ENCODE data around the gene CCL24.
A peak's percentile ranks its signal among the peaks of the same experiment; 100 is the strongest.
"Not testable (repeated sequence)": the region's sequence is repeated elsewhere in the genome, so short reads cannot be mapped to it uniquely, and the experiment has no call there.

Gene CCL24

GRCh38 chr7:75818472-75818871 lies 4.9 kb upstream of the CCL24 start:
- DNase-seq = no peak

DNA sequence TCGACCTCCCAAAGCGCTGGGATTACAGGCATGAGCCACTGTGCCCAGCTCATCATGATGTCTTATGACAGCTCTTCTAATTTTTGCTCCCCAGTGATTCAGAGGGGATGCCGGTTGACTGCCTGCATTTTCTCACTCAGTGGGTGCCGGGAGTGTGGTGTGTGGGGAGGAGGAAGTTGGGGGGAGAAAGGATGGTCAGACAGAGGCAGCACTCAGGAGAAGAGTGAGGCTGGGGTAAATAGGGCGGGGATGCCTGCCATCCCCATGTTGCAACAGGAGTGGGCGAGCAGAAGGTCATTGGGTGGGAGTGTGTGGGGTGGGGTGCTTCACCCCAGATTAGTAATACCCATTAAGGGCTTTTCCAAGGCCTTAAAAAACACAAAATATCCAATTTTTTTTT lies 3.5 kb upstream of the CCL24 start:
- DNase-seq = no peak

DNA sequence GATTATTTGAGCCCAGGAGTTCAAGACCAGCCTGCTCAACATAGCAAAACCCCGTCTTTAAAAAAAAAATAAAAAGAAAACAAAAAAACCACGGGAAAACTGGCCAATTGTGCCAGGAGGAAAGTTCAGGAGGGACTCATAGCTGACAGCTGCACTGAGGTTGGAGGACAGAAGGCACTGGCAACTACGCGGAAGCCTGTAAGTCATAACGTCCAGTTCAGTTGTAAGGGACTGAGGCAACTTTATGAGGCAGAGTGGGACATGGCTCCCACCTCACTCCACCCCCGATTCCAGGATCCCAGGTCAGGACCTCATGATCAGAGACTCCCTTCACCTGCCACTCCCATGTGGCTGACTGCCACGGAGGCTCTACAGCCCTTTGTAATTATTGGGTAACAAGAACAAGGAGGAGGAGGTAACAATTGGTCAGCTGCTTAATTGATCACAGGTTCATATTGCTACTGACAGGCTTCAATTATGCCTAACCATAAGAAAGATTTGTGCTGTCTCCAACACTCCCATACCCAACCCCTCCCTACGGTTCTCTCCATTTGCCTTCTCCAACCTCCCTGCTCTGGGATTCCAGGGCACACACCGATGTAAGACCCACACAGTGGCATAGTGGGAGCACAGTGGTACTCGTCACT lies 1.9 kb upstream of the CCL24 start:
- no peak for DNase-seq

- no peak for DNase-seq
These were observed 871 bp upstream of the CCL24 start for GRCh38 chr7:75814407-75814947.

GRCh38 chr7:75813084-75813483 lies 522 bp downstream of the CCL24 start:
- DNase-seq = no peak

GRCh38 chr7:75811894-75812678 lies 1.5 kb downstream of the CCL24 start:
- no peak for DNase-seq

DNA sequence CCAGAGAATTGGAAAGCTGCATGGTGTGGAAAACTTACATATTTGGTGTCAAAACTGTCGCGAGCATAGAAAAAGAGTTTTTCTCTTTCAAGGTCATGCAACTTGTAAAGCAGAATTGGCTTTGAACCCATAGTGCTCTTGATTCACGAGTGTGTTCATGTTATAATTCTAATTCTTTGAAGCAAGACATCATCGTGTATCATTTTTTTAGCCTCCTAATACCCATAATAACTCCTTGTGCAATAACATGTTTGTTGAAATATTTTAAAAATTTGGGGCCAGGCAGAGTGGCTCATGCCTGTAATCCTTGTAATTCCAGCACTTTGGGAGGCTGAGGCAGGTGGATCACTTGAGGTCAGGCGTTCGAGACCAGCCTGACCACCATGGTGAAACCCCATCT lies 4.2 kb downstream of the CCL24 start:
- DNase-seq = no peak

- DNase-seq = peak; percentile 47
These were observed 5.5 kb downstream of the CCL24 start for GRCh38 chr7:75808106-75808505.

DNA sequence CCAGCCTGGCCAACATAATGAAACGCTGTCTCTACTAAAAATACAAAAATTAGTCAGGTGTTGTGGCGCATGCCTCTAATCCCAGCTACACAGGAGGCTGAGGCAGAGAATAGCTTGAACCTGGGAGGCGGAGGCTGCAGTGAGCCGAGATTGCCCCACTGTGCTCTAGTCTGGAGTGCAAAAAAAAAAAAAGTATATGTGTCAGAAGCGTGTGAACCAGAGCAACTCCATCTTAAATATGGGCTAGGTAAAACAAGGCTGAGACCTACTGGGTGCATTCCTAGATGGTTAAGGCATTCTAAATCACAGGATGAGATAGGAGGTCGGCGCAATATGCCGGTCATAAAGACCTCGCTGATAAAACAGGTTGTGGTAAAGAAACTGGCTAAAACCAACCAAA lies 6.2 kb downstream of the CCL24 start:
- no peak for DNase-seq

DNA sequence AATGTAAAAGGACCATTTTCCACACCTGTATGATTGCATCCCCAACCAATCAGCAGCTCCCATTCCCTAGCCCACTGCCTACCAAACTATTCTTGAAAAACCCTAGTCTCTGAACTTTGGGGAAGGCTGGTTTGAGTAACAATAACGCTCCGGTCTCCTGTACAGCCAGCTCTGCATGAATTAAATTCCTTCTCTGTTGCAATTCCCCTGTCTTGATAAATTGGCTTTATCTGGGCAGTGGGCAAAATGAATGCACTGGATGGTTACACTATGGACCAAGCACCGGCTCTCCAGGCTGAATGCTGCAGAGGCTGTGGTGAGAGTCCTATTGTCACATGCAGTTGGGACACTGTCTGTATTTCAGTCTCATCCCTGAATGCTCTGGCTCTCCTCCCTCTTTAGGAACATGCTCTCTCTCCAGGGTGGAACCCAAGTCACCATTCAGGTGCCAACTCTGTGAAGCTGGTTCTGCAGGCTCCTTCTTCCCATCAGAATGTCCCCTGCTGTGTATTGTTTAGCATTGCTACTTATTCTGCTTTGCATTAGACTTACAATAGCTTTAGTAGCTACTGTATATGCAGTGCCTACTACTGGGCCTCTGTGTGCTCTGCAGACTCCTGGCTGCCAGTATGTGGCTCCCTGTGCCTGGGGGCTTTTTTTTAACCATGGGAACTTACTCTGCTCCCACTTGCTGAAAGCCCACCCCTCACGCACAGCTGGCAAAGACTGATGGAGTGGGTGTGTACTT lies 6.9 kb downstream of the CCL24 start:
- no peak for DNase-seq

- DNase-seq = no peak
These were observed 8.9 kb downstream of the CCL24 start for GRCh38 chr7:75804705-75805104.

DNA sequence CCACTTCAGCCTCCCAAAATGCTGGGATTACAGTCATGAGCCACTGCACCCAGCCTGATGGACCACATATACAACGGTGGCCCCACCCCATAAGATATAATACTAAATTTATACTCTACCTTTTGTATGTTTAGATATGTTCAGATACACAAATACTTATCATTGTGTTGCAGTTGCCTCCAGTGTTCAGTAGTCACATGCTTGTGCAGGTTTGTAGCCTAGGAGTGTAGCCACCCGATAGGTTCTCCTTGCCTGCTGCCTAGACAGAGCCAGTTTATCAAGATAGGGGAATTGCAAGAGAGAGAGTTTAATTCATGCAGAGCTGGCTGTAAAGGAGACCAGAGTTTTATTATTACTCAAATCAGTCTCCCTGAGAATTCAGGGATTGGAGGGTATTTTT lies 9.6 kb downstream of the CCL24 start:
- DNase-seq = no peak

- no peak for DNase-seq
These were observed 11.1 kb downstream of the CCL24 start for GRCh38 chr7:75802552-75802821.

- DNase-seq = no peak
These were observed 14.8 kb downstream of the CCL24 start for GRCh38 chr7:75798770-75799169.

DNA sequence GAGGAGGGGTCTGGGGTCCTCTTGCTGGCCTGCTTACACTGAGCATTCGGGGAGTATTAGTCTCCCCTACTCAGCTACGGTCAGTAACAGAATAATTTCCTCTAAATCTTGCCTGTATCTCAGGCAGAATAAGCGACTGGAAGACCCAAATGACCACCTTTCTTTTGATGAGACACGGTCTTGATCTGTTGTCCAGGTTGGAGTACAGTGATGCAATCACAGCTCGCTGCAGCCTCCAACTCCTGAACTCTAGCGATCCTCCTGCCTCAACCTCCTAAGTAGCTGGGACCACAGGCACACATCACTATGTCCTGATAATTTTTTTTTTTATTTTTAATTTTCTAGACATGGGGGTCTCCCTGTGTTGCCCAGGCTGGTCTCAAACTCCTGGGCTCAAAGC lies 17.2 kb downstream of the CCL24 start:
- DNase-seq = no peak

DNA sequence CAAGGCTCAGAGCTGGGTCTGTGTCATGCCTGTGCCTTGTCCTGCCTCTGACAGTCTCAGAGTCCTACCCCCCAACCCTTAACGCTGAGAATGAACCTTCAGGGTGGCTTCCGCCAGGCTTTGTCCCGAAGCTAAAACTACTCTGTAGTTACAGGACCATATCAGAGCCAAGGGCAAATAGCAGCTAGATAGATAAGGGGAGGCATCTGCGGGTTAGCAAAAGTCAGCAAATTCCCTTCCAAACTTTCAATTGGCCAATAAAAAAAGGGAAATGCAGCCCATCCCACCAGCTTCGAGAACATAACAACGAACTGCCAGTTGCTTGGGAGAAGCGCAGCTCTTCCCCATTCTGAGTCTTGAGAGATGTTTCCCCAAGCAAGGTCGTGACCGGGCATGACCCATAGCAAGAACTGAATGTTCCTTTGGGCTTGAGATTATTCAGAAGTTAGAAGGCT lies 17.7 kb downstream of the CCL24 start:
- DNase-seq = no peak

GRCh38 chr7:75793676-75794075 lies 19.9 kb downstream of the CCL24 start:
- DNase-seq = no peak

DNA sequence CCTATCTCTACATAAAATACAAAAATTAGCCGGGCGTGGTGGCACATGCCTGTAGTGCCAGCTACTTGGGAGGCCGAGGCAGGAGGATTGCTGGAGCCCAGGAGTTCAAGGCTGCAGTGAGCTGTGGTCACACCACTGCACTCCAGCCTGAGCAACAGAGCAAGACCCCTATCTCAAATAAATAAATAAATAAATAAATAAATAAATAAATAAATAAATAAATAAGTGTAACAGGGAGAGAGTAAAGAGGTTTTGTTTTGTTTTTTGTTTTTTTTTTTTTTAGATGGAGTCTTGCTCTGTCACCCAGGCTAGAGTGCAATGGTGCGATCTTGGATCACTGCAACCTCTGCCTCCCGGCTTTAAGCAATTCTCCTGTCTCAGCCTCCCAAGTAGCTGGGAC lies 21.0 kb downstream of the CCL24 start:
- DNase-seq = not testable (repeated sequence)

GRCh38 chr7:75789361-75789924 lies 24.2 kb downstream of the CCL24 start:
- no peak for DNase-seq

DNA sequence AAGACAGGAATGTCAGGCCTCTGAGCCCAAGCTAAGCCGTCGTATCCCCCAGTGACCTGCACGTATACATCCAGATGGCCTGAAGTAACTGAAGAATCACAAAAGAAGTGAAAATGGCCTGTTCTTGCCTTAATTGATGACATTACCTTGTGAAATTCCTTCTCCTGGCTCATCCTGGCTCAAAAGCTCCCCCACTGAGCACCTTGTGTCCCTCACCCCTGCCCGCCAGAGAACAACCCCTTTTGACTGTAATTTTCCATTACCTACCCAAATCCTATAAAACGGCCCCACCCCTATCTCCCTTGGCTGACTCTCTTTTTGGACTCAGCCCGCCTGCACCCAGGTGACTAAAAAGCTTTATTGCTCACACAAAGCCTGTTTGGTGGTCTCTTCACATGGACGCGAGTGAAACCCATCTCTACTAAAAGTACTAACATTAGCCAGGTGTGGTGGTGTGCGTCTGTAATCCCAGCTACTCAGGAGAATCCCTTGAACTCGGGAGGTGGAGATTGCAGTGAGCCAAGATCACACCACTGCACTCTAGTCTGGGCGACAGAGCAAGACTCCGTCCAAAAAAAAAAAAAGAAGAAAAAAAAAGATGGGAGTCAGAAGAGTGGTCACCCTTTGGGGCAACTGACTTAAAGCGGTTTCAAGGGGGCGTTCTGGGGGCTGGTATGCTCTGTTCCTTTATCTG lies 25.3 kb downstream of the CCL24 start:
- not testable (repeated sequence) for DNase-seq

GRCh38 chr7:75783058-75783457 lies 30.5 kb downstream of the CCL24 start:
- not testable (repeated sequence) for DNase-seq

GRCh38 chr7:75780647-75781273 lies 32.8 kb downstream of the CCL24 start:
- DNase-seq = not testable (repeated sequence)

Measured in NCI-H446 treated with DMSO at 0.1 percent for 48 hours (cell line).